Gastroesophageal sphincter (tissue), 4 donors: Measurements from ENCODE around the gene DCXR. TPM values are rescaled to one million over a fixed set of nuclear protein-coding genes. Genes with fewer than 3 reads are reported as not detected.
A peak's percentile ranks its signal among the peaks of the same experiment; 100 is the strongest.

Experiments
- ATAC-seq: fragments of 150-250 bp; one replicate; pipeline ENCODE4 v1.9.1; 2016; ENCODE audit warnings: mild to moderate bottlenecking, moderate library complexity
- H3K27ac ChIP-seq, 4 donors: fragments of 200-600 bp; sonication (generic) in 3 of 4; 1 replicate in 3 of 4; 2 replicates in 1 of 4; pipeline ENCODE4 v1.5.1; 2016 to 2019
- H3K27me3 ChIP-seq: fragments of 200-600 bp; sonication (generic); one replicate; pipeline ENCODE4 v1.5.1; 2019
- H3K36me3 ChIP-seq, 2 donors: fragments of 200-600 bp; sonication (generic); one replicate each; pipeline ENCODE4 v1.5.1; 2019; ENCODE audit warnings: control low read depth in 1 of 2
- H3K4me1 ChIP-seq, 3 donors: fragments of 200-600 bp; sonication (generic); 1 replicate in 2 of 3; 2 replicates in 1 of 3; pipeline ENCODE4 v1.5.1; 2016 to 2019; ENCODE audit warnings: control low read depth in 2 of 3
- H3K4me3 ChIP-seq, 2 donors: fragments of 200-600 bp; sonication (generic); one replicate each; pipeline ENCODE4 v1.5.1; 2019; ENCODE audit warnings: mild to moderate bottlenecking in 1 of 2, moderate library complexity in 1 of 2
- H3K9me3 ChIP-seq, 3 donors: fragments of 200-600 bp; sonication (generic); one replicate each; pipeline ENCODE4 v1.5.1; 2017 to 2019; ENCODE audit warnings: control low read depth in 2 of 3
- CTCF ChIP-seq, 4 experiments: fragments of 200-600 bp in 2 of 4; fragments of 450-650 bp in 2 of 4; sonication (generic) in 1 of 4; IDR thresholded peaks; one replicate each; pipeline ENCODE4 v1.5.1; 2017 to 2019; ENCODE audit warnings: antibody characterized with exemption in 4 of 4, mild to moderate bottlenecking in 2 of 4, moderate library complexity in 2 of 4
- EP300 ChIP-seq: sonication (generic); formaldehyde crosslinking; IDR thresholded peaks from one replicate; pipeline ENCODE4 v1.6.1; 2017; ENCODE audit warnings: antibody characterized with exemption, mild to moderate bottlenecking
- POLR2A ChIP-seq, 2 donors: fragments of 450-650 bp; IDR thresholded peaks; one replicate each; pipeline ENCODE4 v1.6.1; 2017; ENCODE audit warnings: antibody characterized with exemption in 2 of 2, mild to moderate bottlenecking in 2 of 2, moderate library complexity in 1 of 2
- POLR2AphosphoS5 ChIP-seq: sonication (generic); formaldehyde crosslinking; IDR thresholded peaks from one replicate; pipeline ENCODE4 v1.6.1; 2017; ENCODE audit warnings: antibody characterized with exemption
- WGBS, 2 donors: methylation state at CpG; one replicate each; pipeline ENCODE4 v1.1.5; 2018; ENCODE audit warnings: low coverage in 1 of 2; 5-methylcytosine and 5-hydroxymethylcytosine counted together
- total RNA-seq, 4 donors: library from RNA; depleted of rRNA; stranded (reverse); fragments of >200 nt; gene quantifications; one replicate each; pipeline ENCODE4 v1.1.0, GENCODE V29; 2016

The DCXR gene
- total RNA-seq, 4 donors from 2014 or later: 70.7 to 140 (median 108) TPM

- Histone ChIP-seq H3K4me3 (peak overlapping the region in 1 of 2 donors; percentile 84), H3K27me3 (no peaks in the 10 kb centered on the region), H3K4me1 (peaks cover 0 to 51% (median 26%) of the 10 kb centered on the region in 3 donors), H3K27ac (peak overlapping the region in 1 of 4 donors; percentile 81), H3K36me3 (peaks cover 0 to 62% of the 10 kb centered on the region in 2 donors), H3K9me3 (no peaks in the 10 kb centered on the region)
- no peak for ATAC-seq
- WGBS, 2 donors: 80 to 83% methylated on average over 1 of the region's 28 CpGs
- TF ChIP-seq CTCF (IDR thresholded peaks at IDR 0.05) (no peak), EP300 (no peak), POLR2A (IDR thresholded peaks at IDR 0.05) (no peak), POLR2AphosphoS5 (no peak)
These were observed 12.8 kb upstream of the DCXR start for GRCh38 chr17:82050152-82050760.

GRCh38 chr17:82049521-82049971 lies 12.0 kb upstream of the DCXR start:
- no peak for ATAC-seq
- no peaks in the 10 kb centered on the region for H3K9me3 ChIP-seq
- peaks cover 0 to 47% (median 26%) of the 10 kb centered on the region in 3 donors for H3K4me1 ChIP-seq
- no peak for TF ChIP-seq EP300
- no peak for TF ChIP-seq CTCF (IDR thresholded peaks at IDR 0.05)
- no peak for TF ChIP-seq POLR2AphosphoS5
- no peak for TF ChIP-seq POLR2A (IDR thresholded peaks at IDR 0.05)
- WGBS, 2 donors: no CpG with 5 or more reads among the region's 16 CpGs
- no peaks in the 10 kb centered on the region for H3K27me3 ChIP-seq
- no peak overlapping the region for H3K27ac ChIP-seq
- H3K36me3 ChIP-seq: peaks cover 0 to 55% of the 10 kb centered on the region in 2 donors
- H3K4me3 ChIP-seq: no peak overlapping the region

GRCh38 chr17:82049106-82049505 lies 11.6 kb upstream of the DCXR start:
- 58 to 60% methylated on average over 2 to 3 of the region's 8 CpGs for WGBS, 2 donors
- TF ChIP-seq EP300 (no peak), POLR2AphosphoS5 (no peak), CTCF (IDR thresholded peaks at IDR 0.05) (no peak), POLR2A (IDR thresholded peaks at IDR 0.05) (no peak)
- no peak for ATAC-seq
- Histone ChIP-seq H3K4me3 (no peak overlapping the region), H3K36me3 (peaks cover 0 to 50% of the 10 kb centered on the region in 2 donors), H3K9me3 (no peaks in the 10 kb centered on the region), H3K4me1 (peaks cover 0 to 43% (median 26%) of the 10 kb centered on the region in 3 donors), H3K27ac (no peak overlapping the region), H3K27me3 (no peaks in the 10 kb centered on the region)

- no peak for ATAC-seq
- TF ChIP-seq EP300 (no peak), CTCF (IDR thresholded peaks at IDR 0.05) (no peak)
- Histone ChIP-seq H3K4me1 (peaks cover 0 to 37% (median 26%) of the 10 kb centered on the region in 3 donors), H3K9me3 (no peaks in the 10 kb centered on the region), H3K27me3 (no peaks in the 10 kb centered on the region), H3K4me3 (no peak overlapping the region), H3K27ac (no peak overlapping the region), H3K36me3 (peaks cover 0 to 45% of the 10 kb centered on the region in 2 donors)
- 75% methylated on average over 6 of the region's 20 CpGs; no CpG with 5 or more reads in 1 of the 2 donors for WGBS, 2 donors
These were observed 11.1 kb upstream of the DCXR start for GRCh38 chr17:82048571-82048971.

GRCh38 chr17:82047914-82048570 lies 10.5 kb upstream of the DCXR start:
- no peaks in the 10 kb centered on the region for H3K9me3 ChIP-seq
- H3K4me3 ChIP-seq: no peak overlapping the region
- H3K27ac ChIP-seq: no peak overlapping the region
- peaks cover 0 to 40% of the 10 kb centered on the region in 2 donors for H3K36me3 ChIP-seq
- peaks cover 0 to 32% (median 22%) of the 10 kb centered on the region in 3 donors for H3K4me1 ChIP-seq
- no peaks in the 10 kb centered on the region for H3K27me3 ChIP-seq
- WGBS, 2 donors: 68 to 93% methylated on average over 3 to 5 of the region's 25 CpGs
- ATAC-seq: no peak
- TF ChIP-seq POLR2A (IDR thresholded peaks at IDR 0.05) (no peak), CTCF (IDR thresholded peaks at IDR 0.05) (no peak), POLR2AphosphoS5 (no peak)
